GM12892 (cell line): ENCODE measurements around the gene ZNFX1. TPM values are rescaled to one million over a fixed set of nuclear protein-coding genes. Genes with fewer than 3 reads are reported as not detected.
"Not testable (repeated sequence)": the region's sequence is repeated elsewhere in the genome, so short reads cannot be mapped to it uniquely, and the experiment has no call there.

Experiments
- DNase-seq: peaks from one replicate; pipeline ENCODE4 v3.0.0; 2011; ENCODE audit not compliant: insufficient read length
- FAIRE-seq: peaks from 2 replicates; lab custom pipeline; 2011; peaks lifted over from hg19 to GRCh38; lab: Jason Lieb, UNC
- POLR2A ChIP-seq: IDR thresholded peaks from 2 replicates; pipeline ENCODE4 v1.6.1; 2011; ENCODE audit warnings: low read depth, low read length, control low read depth
- POLR2AphosphoS5 ChIP-seq: IDR thresholded peaks from 2 replicates; pipeline ENCODE4 v1.6.1; 2011; ENCODE audit warnings: low read depth, low read length, control low read depth
- TAF1 ChIP-seq: IDR thresholded peaks from 2 replicates; pipeline ENCODE4 v1.6.1; 2011; ENCODE audit warnings: low read depth, mild to moderate bottlenecking, control low read depth, low read length, borderline replicate concordance
- polyA plus RNA-seq: library from polyadenylated mRNA; unstranded; fragments of >200 nt; gene quantifications from one replicate; pipeline ENCODE4 v1.2.1, GENCODE V29; 2012; ENCODE audit warnings: missing spikeins, inconsistent platforms; ENCODE audit not compliant: missing spikeins

Gene ZNFX1
- polyA plus RNA-seq = 12.1 TPM

DNA sequence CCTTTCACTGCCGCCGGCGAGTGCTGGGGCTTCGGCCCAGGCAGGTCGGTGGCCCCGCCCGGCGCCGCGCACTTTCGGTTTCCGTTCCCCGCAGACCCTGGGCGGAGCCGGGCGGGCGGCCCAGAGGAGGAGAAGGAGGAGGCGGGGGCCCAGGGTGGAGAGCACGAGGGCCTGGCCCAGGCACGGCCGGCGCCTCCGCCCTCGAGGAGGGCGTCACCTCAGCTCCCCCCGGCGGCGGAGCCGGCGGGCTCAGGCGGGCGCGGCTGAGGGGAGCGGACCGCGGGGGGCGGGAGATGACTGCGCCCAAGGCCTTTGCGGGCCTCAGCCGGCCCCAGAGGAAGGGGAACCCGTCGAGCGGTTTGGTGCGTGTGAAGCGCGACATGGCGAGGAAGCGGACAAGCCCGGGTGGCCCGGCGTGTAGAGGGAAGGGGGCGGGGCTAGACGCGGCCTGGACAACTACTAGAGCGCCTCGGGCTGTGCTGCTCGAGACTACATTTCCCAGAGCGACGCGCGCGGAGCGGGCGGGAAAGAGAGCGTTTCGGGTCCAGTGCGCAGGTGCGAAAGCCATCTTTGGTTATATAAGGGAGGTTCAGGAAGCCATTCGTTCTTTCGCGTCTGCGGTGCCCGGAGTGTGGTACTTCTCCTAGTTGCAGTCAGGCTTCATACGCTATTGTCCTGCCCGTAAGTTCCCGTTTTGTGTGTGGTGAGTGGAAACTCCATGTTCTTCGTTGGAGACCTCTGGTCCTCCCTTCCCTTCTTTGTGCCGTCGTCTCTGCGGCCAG lies at the start of gene ZNFX1:
TSS of gene ZNFX1 (minus strand) at position 22 of the 782 bp plus-strand sequence. CDS start 2,218 bp downstream, outside the sequence.
- DNase-seq = peak; percentile 92
- TF ChIP-seq TAF1 = peak; percentile 100
- TF ChIP-seq POLR2A = peak; percentile 100
- peak; percentile 100 for TF ChIP-seq POLR2AphosphoS5
- peak; percentile 94 for FAIRE-seq

DNA sequence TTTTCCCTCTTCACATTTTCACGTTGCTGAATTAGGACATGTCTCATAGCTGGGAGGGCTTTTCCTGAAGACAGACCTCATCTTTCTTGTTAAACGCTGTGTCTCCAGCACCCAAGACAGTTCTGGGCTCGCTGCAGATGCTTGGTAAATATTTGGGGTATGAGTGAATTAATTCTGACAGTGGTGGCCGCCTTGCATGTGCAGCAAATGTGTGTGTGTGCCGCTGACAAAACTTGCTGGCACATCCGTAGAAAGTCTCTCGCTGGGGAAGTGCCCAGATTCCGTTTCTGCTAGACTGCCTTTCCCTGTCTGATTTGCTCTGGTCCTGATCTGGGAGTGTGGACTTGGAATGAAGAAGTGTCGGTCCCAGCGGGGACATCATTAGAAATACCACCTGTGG lies 48.2 kb upstream of the ZNFX1 start:
- FAIRE-seq (no peak), DNase-seq (no peak)
- no peak for TF ChIP-seq POLR2AphosphoS5
- no peak for TF ChIP-seq TAF1
- TF ChIP-seq POLR2A = no peak

DNA sequence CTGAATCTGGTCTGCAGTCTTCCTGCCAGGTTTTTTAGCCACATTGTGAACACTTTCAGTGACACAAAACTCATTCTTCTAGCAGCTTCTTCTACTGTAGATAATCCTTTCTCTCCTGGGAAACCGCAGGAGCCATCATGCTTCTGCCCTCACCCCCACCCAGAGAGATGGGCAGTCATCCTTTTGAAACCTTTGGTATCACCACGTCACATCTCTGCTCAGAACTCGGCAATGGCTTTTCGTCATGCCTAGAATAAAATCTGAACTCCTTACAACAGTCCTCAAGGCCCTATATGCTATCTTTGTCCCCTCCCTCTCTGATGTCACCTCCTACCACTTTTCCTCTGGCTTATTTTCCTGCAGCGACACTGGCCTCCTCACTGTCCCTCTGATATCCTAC lies 46.4 kb upstream of the ZNFX1 start:
- no peak for DNase-seq
- TF ChIP-seq TAF1 = no peak
- FAIRE-seq = no peak

GRCh38 chr20:49323622-49324238 lies 45.9 kb upstream of the ZNFX1 start:
- DNase-seq (no peak), FAIRE-seq (no peak)
- no peak for TF ChIP-seq TAF1
- no peak for TF ChIP-seq POLR2AphosphoS5
- TF ChIP-seq POLR2A = no peak

DNA sequence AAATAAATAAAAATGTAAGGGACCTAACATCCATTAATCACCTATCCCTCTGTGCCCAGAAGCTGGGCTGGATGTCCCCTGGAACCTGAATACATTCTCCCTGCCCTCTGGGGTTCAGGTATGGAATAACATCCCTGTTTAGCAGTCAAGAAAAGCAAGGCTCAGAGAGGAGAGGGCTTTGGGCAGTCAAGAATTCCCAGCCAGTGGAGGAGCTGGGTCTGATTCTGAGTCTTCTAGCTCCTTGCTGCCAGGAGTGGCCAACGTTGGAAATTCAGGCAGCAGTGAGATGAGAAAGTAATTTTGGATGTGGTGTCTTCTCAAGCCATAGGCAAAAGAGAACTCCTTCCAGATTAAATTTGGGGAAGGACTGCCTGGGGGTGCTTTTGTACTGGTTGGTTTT lies 42.6 kb upstream of the ZNFX1 start:
- TF ChIP-seq POLR2AphosphoS5 = no peak
- TF ChIP-seq TAF1 = no peak
- no peak for TF ChIP-seq POLR2A
- no peak for DNase-seq
- FAIRE-seq = no peak

- no peak for FAIRE-seq
- TF ChIP-seq POLR2A (no peak), TAF1 (no peak), POLR2AphosphoS5 (no peak)
- no peak for DNase-seq
Observed at GRCh38 chr20:49319208-49319809, 41.5 kb upstream of the ZNFX1 start.

DNA sequence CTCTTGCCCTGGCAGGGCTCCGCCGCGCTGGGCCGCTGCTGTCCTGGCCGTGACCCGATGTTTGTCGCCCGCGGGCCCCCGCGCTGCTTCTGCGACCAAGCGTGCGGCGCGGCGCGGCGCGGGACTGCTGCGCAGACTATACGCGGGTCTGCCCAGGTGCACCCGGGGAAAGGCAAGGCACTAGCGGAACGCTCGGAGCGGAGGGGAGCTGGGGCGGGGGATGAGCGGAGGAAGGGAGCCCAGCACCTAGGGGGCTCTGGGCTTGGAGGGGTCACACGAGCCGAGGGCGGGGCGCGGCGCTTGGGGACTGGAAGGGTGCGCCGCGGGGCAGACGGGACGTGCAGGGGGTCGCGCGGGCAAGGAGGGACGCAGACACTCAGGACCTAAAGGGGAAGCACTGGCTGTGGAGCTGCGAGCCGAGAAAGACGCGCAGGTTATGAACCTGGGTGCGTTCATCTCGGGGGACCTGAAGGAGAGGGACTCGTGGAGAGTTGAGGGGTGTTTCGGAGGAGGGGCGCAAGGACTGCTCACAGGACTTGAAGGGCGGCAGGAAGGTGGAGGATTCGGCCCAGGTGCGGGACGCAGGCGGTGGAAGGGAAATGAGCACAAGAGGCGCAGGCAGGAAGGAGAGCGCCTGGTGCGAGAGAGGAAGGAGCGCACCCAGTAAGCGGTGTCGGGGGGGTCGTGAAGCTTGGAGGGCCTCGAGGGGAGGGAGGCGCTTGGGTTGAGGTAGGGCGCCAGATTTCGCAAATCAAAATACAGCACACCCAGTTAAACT lies 40.8 kb upstream of the ZNFX1 start:
- TF ChIP-seq POLR2AphosphoS5 = no peak
- no peak for TF ChIP-seq TAF1
- no peak for TF ChIP-seq POLR2A
- FAIRE-seq = no peak
- no peak for DNase-seq

GRCh38 chr20:49318091-49318429 lies 40.2 kb upstream of the ZNFX1 start:
- no peak for FAIRE-seq
- no peak for DNase-seq
- TF ChIP-seq POLR2A (no peak), TAF1 (no peak), POLR2AphosphoS5 (no peak)

DNA sequence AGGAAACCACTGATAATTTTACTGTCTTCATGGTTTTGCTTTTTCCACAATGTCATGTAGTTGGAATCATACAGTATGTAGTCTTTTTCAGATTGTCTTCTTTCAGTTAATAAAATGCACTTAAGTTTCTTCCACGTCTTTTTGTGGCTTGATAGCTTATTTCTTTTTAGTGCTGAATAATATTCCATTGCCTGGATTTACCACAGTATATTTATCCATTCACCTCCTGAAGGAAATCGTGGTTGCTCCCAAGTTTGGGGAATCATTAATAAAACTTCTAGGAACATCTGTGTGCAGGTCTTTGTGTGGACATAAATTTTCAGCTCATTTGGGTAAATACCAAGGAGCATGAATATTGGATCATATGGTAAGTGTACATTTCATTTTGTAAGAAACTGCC lies 38.8 kb upstream of the ZNFX1 start:
- TF ChIP-seq POLR2A (no peak), TAF1 (no peak), POLR2AphosphoS5 (no peak)
- FAIRE-seq (no peak), DNase-seq (no peak)

GRCh38 chr20:49315580-49315979 lies 37.7 kb upstream of the ZNFX1 start:
- FAIRE-seq (no peak), DNase-seq (no peak)
- TF ChIP-seq POLR2AphosphoS5 (no peak), POLR2A (no peak)

GRCh38 chr20:49314052-49314451 lies 36.2 kb upstream of the ZNFX1 start:
- not testable (repeated sequence) for DNase-seq, FAIRE-seq
